GM10266 (cell line): Measurements from ENCODE around the gene AOPEP.
A peak's percentile ranks its signal among the peaks of the same experiment; 100 is the strongest.

ENCODE experiments used
- DNase-seq: peaks from one replicate; pipeline ENCODE4 v3.0.0; 2012; ENCODE audit errors: extremely low spot score
- TF ChIP-seq, protein P1 (sequence below): IDR thresholded peaks from 2 replicates; pipeline ENCODE4 v1.5.1; 2012; ENCODE audit warnings: mild to moderate bottlenecking, low read depth; ENCODE audit not compliant: control insufficient read depth, insufficient read depth; ENCODE audit errors: missing control alignments

The AOPEP gene

DNA sequence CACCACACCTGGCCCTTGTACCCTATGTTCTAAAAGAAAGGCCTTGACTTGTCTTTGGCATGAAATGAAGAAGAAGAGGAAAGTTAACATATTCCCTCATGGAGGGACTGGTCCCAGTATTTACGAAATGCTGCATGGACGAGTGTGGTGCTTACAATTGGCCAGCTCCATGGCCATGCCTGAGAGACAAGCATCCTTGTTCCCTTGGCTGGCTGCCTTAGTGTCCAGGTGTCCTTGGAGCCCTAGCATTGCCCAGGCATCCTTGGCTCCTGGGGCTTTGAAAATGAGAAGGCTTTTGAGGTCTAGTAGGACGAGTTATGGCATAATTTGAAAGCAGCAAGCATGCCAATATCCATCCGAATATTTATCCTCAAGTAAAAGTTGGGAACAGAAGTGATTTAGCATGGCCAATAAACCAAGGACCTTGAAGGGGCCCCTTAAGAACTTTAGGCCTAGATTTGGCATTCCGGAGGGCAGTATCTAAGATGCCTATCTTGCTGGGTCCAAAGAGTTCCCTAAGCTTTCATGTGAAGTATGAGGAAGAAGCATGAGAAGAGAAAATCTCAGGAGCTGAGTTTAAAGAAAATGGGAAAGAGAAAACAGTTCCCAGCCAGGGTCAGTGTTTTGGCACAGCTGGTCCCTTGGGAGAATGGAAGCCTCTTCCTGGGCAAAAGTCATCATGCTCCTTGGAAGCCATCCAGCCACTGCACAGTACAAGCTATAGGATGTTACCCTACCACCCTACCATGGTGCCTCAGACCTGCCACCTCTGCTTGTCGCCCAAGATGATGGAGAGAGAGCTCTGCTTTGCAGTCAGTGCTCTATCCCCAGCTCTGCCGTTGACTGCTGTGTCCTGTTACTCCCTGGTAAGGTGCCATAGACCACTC is 91.0 kb downstream of the AOPEP start:
- TF ChIP-seq, protein P1, sequence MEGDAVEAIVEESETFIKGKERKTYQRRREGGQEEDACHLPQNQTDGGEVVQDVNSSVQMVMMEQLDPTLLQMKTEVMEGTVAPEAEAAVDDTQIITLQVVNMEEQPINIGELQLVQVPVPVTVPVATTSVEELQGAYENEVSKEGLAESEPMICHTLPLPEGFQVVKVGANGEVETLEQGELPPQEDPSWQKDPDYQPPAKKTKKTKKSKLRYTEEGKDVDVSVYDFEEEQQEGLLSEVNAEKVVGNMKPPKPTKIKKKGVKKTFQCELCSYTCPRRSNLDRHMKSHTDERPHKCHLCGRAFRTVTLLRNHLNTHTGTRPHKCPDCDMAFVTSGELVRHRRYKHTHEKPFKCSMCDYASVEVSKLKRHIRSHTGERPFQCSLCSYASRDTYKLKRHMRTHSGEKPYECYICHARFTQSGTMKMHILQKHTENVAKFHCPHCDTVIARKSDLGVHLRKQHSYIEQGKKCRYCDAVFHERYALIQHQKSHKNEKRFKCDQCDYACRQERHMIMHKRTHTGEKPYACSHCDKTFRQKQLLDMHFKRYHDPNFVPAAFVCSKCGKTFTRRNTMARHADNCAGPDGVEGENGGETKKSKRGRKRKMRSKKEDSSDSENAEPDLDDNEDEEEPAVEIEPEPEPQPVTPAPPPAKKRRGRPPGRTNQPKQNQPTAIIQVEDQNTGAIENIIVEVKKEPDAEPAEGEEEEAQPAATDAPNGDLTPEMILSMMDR, result no peak
- no peak for DNase-seq

DNA sequence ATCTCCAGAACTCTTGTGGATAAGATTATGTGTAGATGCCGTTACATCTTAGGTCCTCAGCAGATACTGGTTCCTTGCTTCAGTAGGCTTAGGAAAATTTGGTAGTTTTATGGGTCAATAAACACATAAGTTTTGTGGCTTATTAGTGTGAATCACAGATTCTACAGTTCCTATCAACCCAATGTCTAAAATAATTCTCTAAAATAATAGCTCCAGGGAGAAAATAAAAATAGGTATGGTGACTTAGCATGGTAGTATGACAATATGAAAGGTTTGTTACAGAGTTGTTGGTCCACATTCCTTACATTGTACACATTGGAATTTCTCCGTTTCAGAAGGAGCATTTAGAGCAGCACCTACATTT is 91.7 kb downstream of the AOPEP start:
- TF ChIP-seq, protein P1, result no peak
- DNase-seq, result no peak

DNA sequence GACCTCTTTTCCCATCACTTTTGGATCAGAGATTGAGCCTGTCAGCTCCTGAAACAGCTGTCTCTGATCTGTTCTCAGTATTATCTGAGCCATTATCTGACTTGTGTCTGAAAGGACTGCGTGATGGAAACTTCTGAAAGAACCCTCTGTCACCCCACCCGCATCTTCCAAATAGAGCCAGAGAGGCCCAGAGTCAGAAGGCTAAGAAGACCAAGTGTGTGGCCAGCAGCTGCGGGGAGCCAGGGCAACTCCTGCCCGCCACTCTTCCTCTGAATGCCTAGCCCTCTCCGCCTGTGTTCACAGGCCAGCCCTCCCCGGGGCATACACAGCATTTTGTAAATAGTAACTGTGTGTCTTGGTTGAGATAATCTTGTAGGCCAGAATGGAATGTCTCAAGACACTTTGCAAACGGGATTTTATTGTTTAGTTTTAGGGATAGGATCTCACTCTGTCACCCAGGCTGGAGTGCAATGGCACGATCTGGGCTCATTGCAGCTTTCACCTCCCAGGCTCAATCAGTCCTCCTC is 92.7 kb downstream of the AOPEP start:
- no peak for DNase-seq
- TF ChIP-seq, protein P1, result no peak

DNA sequence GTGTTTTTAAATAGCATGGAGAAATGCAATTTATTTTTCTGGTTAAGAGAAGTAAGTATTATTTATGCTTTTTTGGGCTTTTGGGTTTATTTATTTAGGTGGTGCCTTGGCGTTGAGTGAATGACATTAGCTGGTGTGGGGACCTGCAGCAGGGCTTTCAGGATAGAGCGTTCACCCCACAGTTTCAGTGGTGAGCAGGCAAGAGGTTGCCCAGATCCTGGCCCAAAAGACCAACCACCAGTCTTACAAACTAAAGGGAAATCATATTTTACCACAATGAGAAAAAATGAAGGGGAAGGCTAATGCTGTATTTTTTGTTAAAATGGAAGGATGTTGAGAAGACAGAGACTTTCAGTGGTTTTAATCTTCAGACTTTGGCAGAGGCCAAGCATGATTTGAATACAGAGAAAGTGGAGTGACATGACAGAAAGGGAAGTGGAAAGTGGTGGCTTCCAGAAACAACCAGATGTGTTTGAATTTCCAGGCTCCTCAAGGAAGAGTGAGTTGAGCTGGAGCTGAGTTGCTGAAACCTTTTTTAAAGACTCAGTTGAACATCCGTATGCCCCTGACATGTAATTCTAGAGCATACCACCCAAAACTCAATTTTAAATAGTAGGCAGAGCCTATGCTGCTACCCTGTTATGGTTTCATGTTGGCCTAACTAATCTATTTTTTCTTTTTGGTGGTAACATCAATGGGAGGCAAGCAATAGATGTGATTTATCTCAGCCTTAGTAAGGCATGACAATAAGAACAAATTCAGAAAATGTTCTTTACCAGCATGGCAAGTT is 94.8 kb downstream of the AOPEP start:
- TF ChIP-seq, protein P1, result no peak
- DNase-seq, result peak; percentile 51

DNA sequence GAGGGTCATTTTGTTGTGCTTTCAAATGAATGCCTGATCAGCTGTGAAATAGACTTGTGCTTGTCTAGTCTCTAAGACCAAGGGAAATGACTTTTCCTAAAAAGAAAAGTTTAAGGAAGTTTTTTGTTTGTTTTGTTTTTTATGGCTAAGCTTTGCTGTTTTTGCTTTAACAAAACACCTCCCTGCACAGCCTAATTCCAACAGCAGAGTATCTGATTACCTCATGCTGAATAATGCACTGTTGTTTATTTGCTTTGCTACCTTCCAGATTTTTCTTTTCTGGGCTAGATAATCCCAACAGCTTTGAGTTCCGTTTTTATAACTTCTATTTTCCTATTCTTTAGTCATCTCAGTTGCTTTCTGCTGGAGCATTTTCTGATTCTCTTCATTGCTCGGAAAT is 95.8 kb downstream of the AOPEP start:
- no peak for DNase-seq

DNA sequence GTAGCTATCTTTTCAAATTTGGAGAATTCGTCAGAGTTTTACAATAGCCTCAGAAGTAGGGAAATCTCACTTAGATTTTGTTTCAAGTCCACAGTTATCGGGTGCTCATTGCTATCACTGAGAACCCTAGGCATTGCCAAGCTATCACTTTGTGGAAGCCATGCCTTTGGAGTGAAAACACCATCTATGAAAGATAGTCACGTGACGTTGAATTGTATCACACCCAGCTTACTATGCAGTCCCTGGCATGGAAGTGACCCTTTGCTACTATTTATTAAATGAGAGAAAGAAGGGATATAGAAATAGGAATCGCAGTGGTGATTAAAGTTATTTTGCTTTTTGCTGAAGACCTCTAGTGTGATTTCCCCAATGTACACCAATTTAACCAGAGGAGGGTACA is 97.2 kb downstream of the AOPEP start:
- no peak for DNase-seq

More for the DNA sequence above, 95.8 kb downstream of the AOPEP start:
- TF ChIP-seq, protein P1, result no peak

More for the DNA sequence above, 97.2 kb downstream of the AOPEP start:
- TF ChIP-seq, protein P1, result no peak
